Measurements from ENCODE around the gene SFPQ.
"Not testable (repeated sequence)": the region's sequence is repeated elsewhere in the genome, so short reads cannot be mapped to it uniquely, and the experiment has no call there.

Gene SFPQ

GRCh38 chr1:35137590-35137989, 55.4 kb downstream of the SFPQ start:
- not testable (repeated sequence) for DNase-seq (ENCODE audit: low read depth)

- no peak for DNase-seq (ENCODE audit: low read depth)
Observed at GRCh38 chr1:35136780-35137179, 56.2 kb downstream of the SFPQ start.

Data from ELR (cell line).